ENCODE data around the gene ZIC4.

ZIC4 gene

GRCh38 chr3:147368151-147368550 is 38.2 kb downstream of the ZIC4 start:
- DNase-seq, result no peak

GRCh38 chr3:147367676-147368075 is 38.7 kb downstream of the ZIC4 start:
- no peak for DNase-seq

- DNase-seq, result no peak
These were observed 40.9 kb downstream of the ZIC4 start for GRCh38 chr3:147365196-147366115.

- DNase-seq, result no peak
These were observed 41.6 kb downstream of the ZIC4 start for GRCh38 chr3:147364771-147365170.

- DNase-seq, result no peak
These were observed 44.6 kb downstream of the ZIC4 start for GRCh38 chr3:147361454-147362420.

- no peak for DNase-seq
These were observed 45.5 kb downstream of the ZIC4 start for GRCh38 chr3:147360646-147361453.

GRCh38 chr3:147360051-147360439 is 46.3 kb downstream of the ZIC4 start:
- no peak for DNase-seq

GRCh38 chr3:147359177-147360050 is 46.9 kb downstream of the ZIC4 start:
- DNase-seq, result no peak

- DNase-seq, result no peak
These were observed 48.0 kb downstream of the ZIC4 start for GRCh38 chr3:147358144-147358992.

- no peak for DNase-seq
These were observed 49.1 kb downstream of the ZIC4 start for GRCh38 chr3:147356909-147357900.

GRCh38 chr3:147356145-147356908 is 50.0 kb downstream of the ZIC4 start:
- no peak for DNase-seq

GRCh38 chr3:147355753-147356090 is 50.6 kb downstream of the ZIC4 start:
- no peak for DNase-seq

- DNase-seq, result no peak
These were observed 51.1 kb downstream of the ZIC4 start for GRCh38 chr3:147355084-147355752.

GRCh38 chr3:147354623-147355022 is 51.7 kb downstream of the ZIC4 start:
- no peak for DNase-seq

GRCh38 chr3:147351301-147351700 is 55.0 kb downstream of the ZIC4 start:
- no peak for DNase-seq

- no peak for DNase-seq
These were observed 57.4 kb downstream of the ZIC4 start for GRCh38 chr3:147348976-147349375.

- no peak for DNase-seq
These were observed 62.4 kb downstream of the ZIC4 start for GRCh38 chr3:147343926-147344325.

- DNase-seq, result no peak
These were observed 64.6 kb downstream of the ZIC4 start for GRCh38 chr3:147341727-147342126.
